ENCODE data around the gene LTBP3. TPM values are rescaled to one million over a fixed set of nuclear protein-coding genes. Genes with fewer than 3 reads are reported as not detected.

The LTBP3 gene
- total and polyA plus RNA-seq, 2 of the 13 experiments (the other 11 are each of a cell fraction or from before 2014, with no cell fraction given), result 12.2 to 68.1 TPM

- TF ChIP-seq PATZ1 (CRISPR knock-in tag; IDR thresholded peaks at IDR 0.05) (no peak), ZBTB46 (CRISPR knock-in tag; IDR thresholded peaks at IDR 0.05; ENCODE audit: borderline replicate concordance) (no peak; the same call in 1 of the 2 replicates), ZNF121 (CRISPR knock-in tag; IDR thresholded peaks at IDR 0.05) (no peak), THYN1 (CRISPR knock-in tag; IDR thresholded peaks at IDR 0.05; ENCODE audit: borderline replicate concordance, low read depth) (no peak), ZNF891 (CRISPR knock-in tag; IDR thresholded peaks at IDR 0.05) (peak; percentile 29; the same call in 1 of the 2 replicates), THAP9 (CRISPR knock-in tag; IDR thresholded peaks at IDR 0.05; ENCODE audit: borderline replicate concordance) (no peak), KIAA2018 (CRISPR knock-in tag; IDR thresholded peaks at IDR 0.05; ENCODE audit: borderline replicate concordance) (no peak), ZZZ3 (CRISPR knock-in tag; IDR thresholded peaks at IDR 0.05; ENCODE audit: borderline replicate concordance) (0 out of 2 replicates have a peak, but pooled peaks have one; percentile 12), ZBTB38 (CRISPR knock-in tag; IDR thresholded peaks at IDR 0.05) (peak; percentile 6; the same call in 1 of the 2 replicates), ZNF629 (CRISPR knock-in tag; conservative IDR thresholded peaks at IDR 0.05) (no peak), ZNF235 (CRISPR knock-in tag; IDR thresholded peaks at IDR 0.05; ENCODE audit: borderline replicate concordance) (no peak), ATAD3A (CRISPR knock-in tag; IDR thresholded peaks at IDR 0.05) (no peak), HHEX (CRISPR knock-in tag; IDR thresholded peaks at IDR 0.05) (no peak), ZNF468 (CRISPR knock-in tag; IDR thresholded peaks at IDR 0.05) (no peak)
Observed at GRCh38 chr11:65552388-65552951, 5.7 kb downstream of the LTBP3 start (continued).
